ENCODE measurements around the gene IL17RA. TPM values are rescaled to one million over a fixed set of nuclear protein-coding genes. Genes with fewer than 3 reads are reported as not detected.

IL17RA gene
- total RNA-seq, 1 experiment from 2014 or later: 12.1 TPM

DNA sequence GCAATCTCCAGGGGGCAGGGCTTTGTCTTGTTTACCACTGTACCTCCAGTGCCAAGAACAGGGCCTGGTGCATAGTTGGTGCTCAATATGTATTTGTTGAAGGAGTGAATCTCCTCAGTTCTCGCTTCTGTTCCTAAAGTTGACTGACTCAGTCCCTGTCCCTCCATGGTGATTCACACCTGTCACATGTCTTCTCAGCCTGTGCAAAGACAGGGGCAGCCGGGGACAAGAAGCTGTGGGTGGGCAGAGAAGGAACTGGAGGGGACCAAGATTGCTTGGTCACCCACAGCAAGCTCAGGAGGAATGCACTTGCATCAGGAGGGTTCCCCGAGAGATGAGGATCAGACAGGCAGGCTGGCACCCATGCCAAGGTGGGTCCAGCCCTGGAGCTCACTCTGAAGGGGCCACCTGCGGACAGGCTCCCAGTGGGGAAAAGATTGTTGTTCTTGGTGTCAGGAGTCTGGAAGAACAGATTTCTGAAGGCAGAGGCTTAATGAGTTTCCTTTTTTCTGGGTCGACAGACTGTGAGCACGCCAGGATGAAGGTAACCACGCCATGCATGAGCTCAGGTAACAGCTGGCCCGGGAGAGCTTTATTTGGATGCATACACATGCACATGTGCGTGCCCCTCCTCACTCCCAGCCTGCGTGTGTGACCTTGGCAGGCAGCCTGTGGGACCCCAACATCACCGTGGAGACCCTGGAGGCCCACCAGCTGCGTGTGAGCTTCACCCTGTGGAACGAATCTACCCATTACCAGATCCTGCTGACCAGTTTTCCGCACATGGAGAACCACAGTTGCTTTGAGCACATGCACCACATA lies 16.9 kb downstream of the IL17RA start:
- Histone ChIP-seq H3K36me3 (ENCODE audit: insufficient read depth, low read length, poor library complexity, severe bottlenecking) (peaks cover 5% of the 10 kb centered on the region), H3K4me3 (ENCODE audit: low read depth, low read length, poor library complexity, severe bottlenecking) (no peak overlapping the region), H3K9me3 (ENCODE audit: low read depth, low read length, poor library complexity, severe bottlenecking) (no peaks in the 10 kb centered on the region), H3K4me1 (ENCODE audit: insufficient read depth, low read length, poor library complexity, severe bottlenecking) (no peaks in the 10 kb centered on the region), H3K27ac (ENCODE audit: low read depth, low read length, poor library complexity, severe bottlenecking) (no peak overlapping the region), H3K27me3 (replicated peaks; ENCODE audit: insufficient read depth, low read depth, low read length, poor library complexity) (no peaks in the 10 kb centered on the region)
- POLR2A ChIA-PET (ENCODE audit: low non-redundant PET): no interaction called here
- BruUV-seq (replicated peaks): no TSS peak
- no peak for DNase-seq (ENCODE audit: low spot score)
- no peak for TF ChIP-seq EZH2 (IDR thresholded peaks at IDR 0.05; ENCODE audit: borderline replicate concordance, low read depth, low read length, poor library complexity, severe bottlenecking)
- TF ChIP-seq, protein P1, sequence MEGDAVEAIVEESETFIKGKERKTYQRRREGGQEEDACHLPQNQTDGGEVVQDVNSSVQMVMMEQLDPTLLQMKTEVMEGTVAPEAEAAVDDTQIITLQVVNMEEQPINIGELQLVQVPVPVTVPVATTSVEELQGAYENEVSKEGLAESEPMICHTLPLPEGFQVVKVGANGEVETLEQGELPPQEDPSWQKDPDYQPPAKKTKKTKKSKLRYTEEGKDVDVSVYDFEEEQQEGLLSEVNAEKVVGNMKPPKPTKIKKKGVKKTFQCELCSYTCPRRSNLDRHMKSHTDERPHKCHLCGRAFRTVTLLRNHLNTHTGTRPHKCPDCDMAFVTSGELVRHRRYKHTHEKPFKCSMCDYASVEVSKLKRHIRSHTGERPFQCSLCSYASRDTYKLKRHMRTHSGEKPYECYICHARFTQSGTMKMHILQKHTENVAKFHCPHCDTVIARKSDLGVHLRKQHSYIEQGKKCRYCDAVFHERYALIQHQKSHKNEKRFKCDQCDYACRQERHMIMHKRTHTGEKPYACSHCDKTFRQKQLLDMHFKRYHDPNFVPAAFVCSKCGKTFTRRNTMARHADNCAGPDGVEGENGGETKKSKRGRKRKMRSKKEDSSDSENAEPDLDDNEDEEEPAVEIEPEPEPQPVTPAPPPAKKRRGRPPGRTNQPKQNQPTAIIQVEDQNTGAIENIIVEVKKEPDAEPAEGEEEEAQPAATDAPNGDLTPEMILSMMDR (conservative IDR thresholded peaks at IDR 0.05; ENCODE audit: low read depth, low read length): no peak
- intact Hi-C loops (cut with micrococcal nuclease; ENCODE audit: unreplicated experiment): no loop called here
- CTCF ChIA-PET: no interaction called here

DNA sequence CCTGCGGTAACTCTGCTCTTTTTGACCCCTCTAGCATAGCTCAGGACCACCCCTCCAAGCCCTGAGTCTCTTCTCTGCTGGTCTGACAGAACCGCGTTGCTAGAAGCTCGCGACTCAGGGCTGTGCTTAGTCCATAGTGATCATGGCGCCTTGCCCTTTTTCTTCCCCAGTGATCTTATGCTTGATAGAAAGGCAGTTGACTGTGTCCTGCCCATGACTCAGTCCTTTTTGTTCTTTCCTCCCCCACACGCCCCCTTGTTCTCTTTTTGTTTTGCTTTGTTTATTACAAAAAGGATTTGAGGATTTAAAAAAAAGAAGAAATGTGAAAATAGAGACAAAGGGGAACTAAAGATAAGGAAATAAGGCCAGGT lies 17.5 kb downstream of the IL17RA start:
- TF ChIP-seq, protein P1 (conservative IDR thresholded peaks at IDR 0.05; ENCODE audit: low read depth, low read length): no peak
- TF ChIP-seq EZH2 (IDR thresholded peaks at IDR 0.05; ENCODE audit: borderline replicate concordance, low read depth, low read length, poor library complexity, severe bottlenecking): no peak
- H3K27me3 ChIP-seq (replicated peaks; ENCODE audit: insufficient read depth, low read depth, low read length, poor library complexity): no peaks in the 10 kb centered on the region
- POLR2A ChIA-PET (ENCODE audit: low non-redundant PET): no interaction called here
- intact Hi-C loops (cut with micrococcal nuclease; ENCODE audit: unreplicated experiment): no loop called here
- no peak overlapping the region for H3K4me3 ChIP-seq (ENCODE audit: low read depth, low read length, poor library complexity, severe bottlenecking)
- CTCF ChIA-PET: no interaction called here
- peaks cover 5% of the 10 kb centered on the region for H3K36me3 ChIP-seq (ENCODE audit: insufficient read depth, low read length, poor library complexity, severe bottlenecking)
- BruUV-seq (replicated peaks): no TSS peak
- no peaks in the 10 kb centered on the region for H3K9me3 ChIP-seq (ENCODE audit: low read depth, low read length, poor library complexity, severe bottlenecking)
- DNase-seq (ENCODE audit: low spot score): no peak
- no peaks in the 10 kb centered on the region for H3K4me1 ChIP-seq (ENCODE audit: insufficient read depth, low read length, poor library complexity, severe bottlenecking)
- H3K27ac ChIP-seq (ENCODE audit: low read depth, low read length, poor library complexity, severe bottlenecking): no peak overlapping the region

DNA sequence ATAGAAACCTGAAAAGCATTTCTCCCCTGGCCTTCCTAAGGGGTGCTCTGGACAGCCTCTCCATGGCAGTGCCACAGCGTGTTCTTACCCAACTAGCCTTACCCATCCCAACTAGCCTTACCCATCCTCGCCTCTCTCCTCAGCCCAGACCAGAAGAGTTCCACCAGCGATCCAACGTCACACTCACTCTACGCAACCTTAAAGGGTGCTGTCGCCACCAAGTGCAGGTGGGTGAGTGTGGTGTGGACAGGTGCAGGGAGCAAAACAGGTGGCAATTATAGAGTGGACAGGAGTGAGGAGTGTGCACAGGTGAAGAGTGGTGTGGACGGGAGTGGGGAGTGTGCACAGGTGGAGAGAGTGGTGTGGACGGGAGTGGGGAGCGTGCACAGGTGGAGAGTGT lies 18.6 kb downstream of the IL17RA start:
- Histone ChIP-seq H3K27me3 (replicated peaks; ENCODE audit: insufficient read depth, low read depth, low read length, poor library complexity) (no peaks in the 10 kb centered on the region), H3K9me3 (ENCODE audit: low read depth, low read length, poor library complexity, severe bottlenecking) (no peaks in the 10 kb centered on the region), H3K27ac (ENCODE audit: low read depth, low read length, poor library complexity, severe bottlenecking) (no peak overlapping the region), H3K4me3 (ENCODE audit: low read depth, low read length, poor library complexity, severe bottlenecking) (no peak overlapping the region), H3K36me3 (ENCODE audit: insufficient read depth, low read length, poor library complexity, severe bottlenecking) (peaks cover 5% of the 10 kb centered on the region), H3K4me1 (ENCODE audit: insufficient read depth, low read length, poor library complexity, severe bottlenecking) (no peaks in the 10 kb centered on the region)
- intact Hi-C loops (cut with micrococcal nuclease; ENCODE audit: unreplicated experiment): no loop called here
- DNase-seq (ENCODE audit: low spot score): no peak
- ChIA-PET CTCF (no interaction called here), POLR2A (ENCODE audit: low non-redundant PET) (no interaction called here)
- no TSS peak for BruUV-seq (replicated peaks)
- TF ChIP-seq, protein P1 (conservative IDR thresholded peaks at IDR 0.05; ENCODE audit: low read depth, low read length): no peak
- TF ChIP-seq EZH2 (IDR thresholded peaks at IDR 0.05; ENCODE audit: borderline replicate concordance, low read depth, low read length, poor library complexity, severe bottlenecking): no peak
